ENCODE results near the gene PSME1.

The PSME1 gene

GRCh38 chr14:24093207-24093900 is 42.6 kb upstream of the PSME1 start:
- TF ChIP-seq CTCF (conservative IDR thresholded peaks at IDR 0.05) (no peak), ZFX (IDR thresholded peaks at IDR 0.05) (no peak)
- peak overlapping the region; percentile 98 for H3K27ac ChIP-seq

GRCh38 chr14:24093901-24094840 is 41.8 kb upstream of the PSME1 start, which contains the start of gene PCK2:
Gene PCK2, plus strand, starts transcription at chr14:24094311. Its CDS starts 95 bp downstream, at chr14:24094406.
- TF ChIP-seq ZFX (IDR thresholded peaks at IDR 0.05) (0 out of 2 replicates have a peak, but pooled peaks have one; percentile 21), CTCF (conservative IDR thresholded peaks at IDR 0.05) (no peak)
- H3K27ac ChIP-seq, result peak within 1 kb of the TSS; percentile 98

- TF ChIP-seq ZFX (IDR thresholded peaks at IDR 0.05) (0 out of 2 replicates have a peak, but pooled peaks have one; percentile 16), CTCF (conservative IDR thresholded peaks at IDR 0.05) (no peak)
- peak overlapping the region; percentile 98 for H3K27ac ChIP-seq
Measured at GRCh38 chr14:24094841-24095270, 41.1 kb upstream of the PSME1 start.

- H3K27ac ChIP-seq, result peak overlapping the region; percentile 98
- TF ChIP-seq ZFX (IDR thresholded peaks at IDR 0.05), result no peak
Measured at GRCh38 chr14:24095271-24096068, 40.5 kb upstream of the PSME1 start.

GRCh38 chr14:24096545-24097181 is 39.3 kb upstream of the PSME1 start:
- TF ChIP-seq ZFX (IDR thresholded peaks at IDR 0.05), result no peak
- no peak for TF ChIP-seq CTCF (conservative IDR thresholded peaks at IDR 0.05)
- no peak overlapping the region for H3K27ac ChIP-seq

GRCh38 chr14:24098229-24098926 is 37.6 kb upstream of the PSME1 start:
- TF ChIP-seq ZFX (IDR thresholded peaks at IDR 0.05) (no peak), CTCF (conservative IDR thresholded peaks at IDR 0.05) (no peak)
- no peak overlapping the region for H3K27ac ChIP-seq

All from C4-2B (cell line).